Breast epithelium (tissue), 4 donors: Measurements from ENCODE around the gene TMEM270. TPM values are rescaled to one million over a fixed set of nuclear protein-coding genes. Genes with fewer than 3 reads are reported as not detected.

Experiments used
- DNase-seq, 2 donors: peaks; one replicate each; pipeline ENCODE4 v3.0.0-alpha.2; 2019; ENCODE audit warnings: low spot score in 2 of 2
- H3K27ac ChIP-seq, 2 donors: fragments of 200-600 bp; sonication (generic) in 1 of 2; one replicate each; pipeline ENCODE4 v1.5.1; 2016 to 2019; ENCODE audit warnings: mild to moderate bottlenecking in 1 of 2
- H3K27me3 ChIP-seq, 2 donors: fragments of 200-600 bp; sonication (generic) in 1 of 2; one replicate each; pipeline versions ENCODE4 v1.5.1 to v1.6.0; 2017 to 2019; ENCODE audit warnings: control low read depth in 1 of 2, mild to moderate bottlenecking in 1 of 2
- H3K36me3 ChIP-seq: fragments of 200-600 bp; one replicate; pipeline ENCODE4 v1.5.1; 2019
- H3K4me1 ChIP-seq, 2 donors: fragments of 200-600 bp; sonication (generic); one replicate each; pipeline ENCODE4 v1.5.1; 2016 to 2019; ENCODE audit warnings: control low read depth in 1 of 2
- H3K4me3 ChIP-seq, 3 donors: fragments of 200-600 bp; sonication (generic); 1 replicate in 2 of 3; 2 replicates in 1 of 3; pipeline ENCODE4 v1.5.1; 2016 to 2019; ENCODE audit warnings: mild to moderate bottlenecking in 3 of 3, moderate library complexity in 2 of 3
- H3K9me3 ChIP-seq, 2 donors: fragments of 200-600 bp; sonication (generic) in 1 of 2; one replicate each; pipeline ENCODE4 v1.5.1; 2016 to 2019; ENCODE audit warnings: control low read depth in 1 of 2
- POLR2A ChIP-seq: fragments of 450-650 bp; IDR thresholded peaks from one replicate; pipeline ENCODE4 v1.6.1; 2016; ENCODE audit warnings: antibody characterized with exemption, mild to moderate bottlenecking, moderate library complexity
- POLR2AphosphoS5 ChIP-seq, 3 donors: sonication (generic); formaldehyde crosslinking; IDR thresholded peaks; one replicate each; pipeline ENCODE4 v1.6.1; 2017; ENCODE audit warnings: antibody characterized with exemption in 3 of 3
- intact Hi-C: fragments of 100-400 bp; cut with DNase I; formaldehyde crosslinking; loops from one replicate; pipeline ENCODE4 v1.15.1; 2023; ENCODE audit warnings: low total_unique reads
- total RNA-seq, 3 donors: library from RNA; depleted of rRNA; stranded (reverse); fragments of >200 nt; gene quantifications; one replicate each; pipeline ENCODE4 v1.1.0, GENCODE V29; 2016
- TF ChIP-seq, protein P1 (sequence below), 3 donors: fragments of 450-650 bp; IDR thresholded peaks; one replicate each; pipeline ENCODE4 v1.5.1; 2016 to 2017; ENCODE audit warnings: antibody characterized with exemption in 3 of 3, mild to moderate bottlenecking in 3 of 3, moderate library complexity in 3 of 3

TMEM270 gene
- total RNA-seq, 3 donors from 2014 or later: not detected

GRCh38 chr7:73885433-73885974 lies 24.5 kb downstream of the TMEM270 start:
- Histone ChIP-seq H3K27me3 (no peaks in the 10 kb centered on the region), H3K27ac (peak overlapping the region; percentile 82 to 91), H3K36me3 (no peaks in the 10 kb centered on the region), H3K4me3 (no peak overlapping the region), H3K9me3 (no peaks in the 10 kb centered on the region), H3K4me1 (peaks cover 18 to 20% of the 10 kb centered on the region in 2 donors)
- intact Hi-C loops: no loop called here
- DNase-seq: no peak
- TF ChIP-seq POLR2AphosphoS5 (IDR thresholded peaks at IDR 0.05) (no peak), POLR2A (no peak)
- TF ChIP-seq, protein P1, sequence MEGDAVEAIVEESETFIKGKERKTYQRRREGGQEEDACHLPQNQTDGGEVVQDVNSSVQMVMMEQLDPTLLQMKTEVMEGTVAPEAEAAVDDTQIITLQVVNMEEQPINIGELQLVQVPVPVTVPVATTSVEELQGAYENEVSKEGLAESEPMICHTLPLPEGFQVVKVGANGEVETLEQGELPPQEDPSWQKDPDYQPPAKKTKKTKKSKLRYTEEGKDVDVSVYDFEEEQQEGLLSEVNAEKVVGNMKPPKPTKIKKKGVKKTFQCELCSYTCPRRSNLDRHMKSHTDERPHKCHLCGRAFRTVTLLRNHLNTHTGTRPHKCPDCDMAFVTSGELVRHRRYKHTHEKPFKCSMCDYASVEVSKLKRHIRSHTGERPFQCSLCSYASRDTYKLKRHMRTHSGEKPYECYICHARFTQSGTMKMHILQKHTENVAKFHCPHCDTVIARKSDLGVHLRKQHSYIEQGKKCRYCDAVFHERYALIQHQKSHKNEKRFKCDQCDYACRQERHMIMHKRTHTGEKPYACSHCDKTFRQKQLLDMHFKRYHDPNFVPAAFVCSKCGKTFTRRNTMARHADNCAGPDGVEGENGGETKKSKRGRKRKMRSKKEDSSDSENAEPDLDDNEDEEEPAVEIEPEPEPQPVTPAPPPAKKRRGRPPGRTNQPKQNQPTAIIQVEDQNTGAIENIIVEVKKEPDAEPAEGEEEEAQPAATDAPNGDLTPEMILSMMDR (IDR thresholded peaks at IDR 0.05): no peak

GRCh38 chr7:73885975-73886798 lies 25.2 kb downstream of the TMEM270 start:
- no peaks in the 10 kb centered on the region for H3K27me3 ChIP-seq
- peaks cover 13% of the 10 kb centered on the region in 2 donors for H3K4me1 ChIP-seq
- peak in 1 of 2 donors; percentile 70 for DNase-seq
- H3K4me3 ChIP-seq: peak overlapping the region in 1 of 3 donors; percentile 51
- no peaks in the 10 kb centered on the region for H3K9me3 ChIP-seq
- intact Hi-C loops: no loop called here
- no peaks in the 10 kb centered on the region for H3K36me3 ChIP-seq
- TF ChIP-seq POLR2AphosphoS5 (IDR thresholded peaks at IDR 0.05) (no peak), POLR2A (no peak)
- TF ChIP-seq, protein P1 (IDR thresholded peaks at IDR 0.05): no peak
- H3K27ac ChIP-seq: peak overlapping the region; percentile 82 to 91

DNA sequence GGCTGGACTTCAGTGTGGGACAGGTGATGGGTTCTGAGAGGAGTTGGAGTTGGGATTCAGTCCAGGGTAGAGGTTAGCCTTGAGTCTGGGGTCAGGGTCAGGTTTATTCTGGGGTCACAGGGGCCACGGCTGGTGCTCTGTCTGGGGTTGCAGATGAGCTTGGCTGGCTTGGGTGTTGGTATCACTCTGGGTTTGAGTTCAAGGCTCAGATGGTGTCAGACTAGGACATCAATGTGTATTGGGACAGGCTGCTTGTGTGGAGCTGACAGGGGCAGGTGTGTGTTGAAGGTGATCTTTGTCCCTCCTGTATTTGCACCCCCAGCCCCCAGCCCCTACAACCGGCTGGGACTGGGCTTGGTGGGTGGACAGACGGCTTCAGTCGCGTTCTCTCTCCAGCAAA lies 26.8 kb downstream of the TMEM270 start:
- Histone ChIP-seq H3K36me3 (no peaks in the 10 kb centered on the region), H3K4me1 (peaks cover 9 to 11% of the 10 kb centered on the region in 2 donors), H3K27me3 (no peaks in the 10 kb centered on the region), H3K9me3 (no peaks in the 10 kb centered on the region), H3K4me3 (no peak overlapping the region), H3K27ac (peak overlapping the region in 1 of 2 donors; percentile 91)
- DNase-seq: no peak
- intact Hi-C loops: no loop called here
- TF ChIP-seq, protein P1 (IDR thresholded peaks at IDR 0.05): no peak
- TF ChIP-seq POLR2A (no peak), POLR2AphosphoS5 (IDR thresholded peaks at IDR 0.05) (no peak)

DNA sequence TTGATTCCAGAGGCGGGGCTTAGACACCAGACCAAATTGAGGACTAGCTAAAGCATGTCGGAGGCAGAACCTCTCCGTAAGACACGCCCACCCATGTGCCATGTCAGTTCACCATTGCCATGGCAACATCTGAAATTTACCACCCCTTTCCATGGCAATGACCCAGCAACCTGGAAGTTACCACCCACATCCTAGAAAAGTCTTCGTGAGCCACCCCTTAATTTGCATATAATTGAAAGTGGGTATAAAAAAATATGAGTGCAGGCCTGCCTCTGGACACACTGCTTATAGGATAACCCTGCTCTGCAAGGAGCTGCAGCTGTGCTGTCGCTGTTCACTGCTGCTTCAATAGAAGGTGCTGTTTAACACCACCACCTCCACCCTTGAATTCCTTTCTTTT lies 28.0 kb downstream of the TMEM270 start:
- H3K36me3 ChIP-seq: no peaks in the 10 kb centered on the region
- TF ChIP-seq, protein P1 (IDR thresholded peaks at IDR 0.05): no peak
- intact Hi-C loops: no loop called here
- DNase-seq: no peak
- H3K4me3 ChIP-seq: no peak overlapping the region
- H3K9me3 ChIP-seq: no peaks in the 10 kb centered on the region
- no peaks in the 10 kb centered on the region for H3K27me3 ChIP-seq
- H3K4me1 ChIP-seq: peaks cover 17 to 21% of the 10 kb centered on the region in 2 donors
- H3K27ac ChIP-seq: no peak overlapping the region

DNA sequence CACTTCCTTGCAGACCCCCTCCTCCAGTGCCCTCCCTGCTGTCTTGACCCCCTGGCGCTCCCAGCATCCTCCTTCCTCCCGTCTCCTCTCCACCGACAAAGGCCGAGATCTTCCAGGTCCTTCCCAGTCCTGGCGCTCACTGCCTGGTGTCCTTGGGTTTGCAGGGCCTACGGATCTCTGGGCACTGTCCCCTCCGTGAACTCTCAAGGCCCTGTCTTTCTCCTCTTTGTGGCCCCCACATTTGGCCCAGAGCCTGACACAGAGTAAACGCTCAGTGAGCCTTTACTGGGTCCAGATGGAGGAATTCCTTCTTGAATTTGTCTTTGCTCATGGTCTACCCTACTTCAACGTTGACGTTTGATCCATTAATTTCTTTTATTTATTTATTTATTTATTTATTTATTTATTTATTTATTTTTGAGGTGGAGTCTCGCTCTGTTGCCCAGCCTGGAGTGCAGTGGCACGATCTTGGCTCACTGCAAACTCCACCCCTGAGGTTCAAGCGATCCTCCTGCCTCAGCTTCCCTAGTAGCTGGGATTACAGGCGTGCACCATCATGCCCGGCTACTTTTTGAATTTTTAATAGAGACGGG lies 29.7 kb downstream of the TMEM270 start:
- TF ChIP-seq POLR2AphosphoS5 (IDR thresholded peaks at IDR 0.05): no peak
- TF ChIP-seq, protein P1 (IDR thresholded peaks at IDR 0.05): no peak
- TF ChIP-seq POLR2A: no peak
- Histone ChIP-seq H3K9me3 (no peaks in the 10 kb centered on the region), H3K27ac (peak overlapping the region in 1 of 2 donors; percentile 51), H3K4me3 (no peak overlapping the region), H3K27me3 (no peaks in the 10 kb centered on the region), H3K36me3 (no peaks in the 10 kb centered on the region), H3K4me1 (peaks cover 21 to 30% of the 10 kb centered on the region in 2 donors)
- intact Hi-C loops: no loop called here
- DNase-seq: no peak
